H1 (cell line): ENCODE results near the gene ASGR1. TPM values are rescaled to one million over a fixed set of nuclear protein-coding genes. Genes with fewer than 3 reads are reported as not detected.

ENCODE experiments used
- CTCF ChIA-PET: fragments of 300-600 bp; sonication (Branson Sonifier 250); formaldehyde crosslinking; loops from one replicate; lab custom pipeline; 2021; ENCODE audit not compliant: partially characterized antibody; lab: Charles Lee
- POLR2A ChIA-PET: fragments of 300-600 bp; sonication (Branson Sonifier 250); formaldehyde crosslinking; loops from one replicate; lab custom pipeline; 2021; ENCODE audit warnings: inconsistent platforms; ENCODE audit not compliant: partially characterized antibody; lab: Charles Lee
- DNase-seq, 2 experiments: peaks; one replicate each; pipeline versions ENCODE4 v3.0.0 to v3.0.0-alpha.2; 2010 to 2022; ENCODE audit warnings: low spot score in 2 of 2, low read depth in 1 of 2, mixed read lengths in 1 of 2
- FAIRE-seq: peaks from 2 replicates; lab custom pipeline; 2011; peaks lifted over from hg19 to GRCh38; lab: Jason Lieb, UNC
- H2AFZ ChIP-seq: 2 replicates; pipeline ENCODE4 v1.8.1; 2012; ENCODE audit warnings: low read length, inconsistent platforms
- H2AK5ac ChIP-seq: 2 replicates; pipeline ENCODE4 v1.6.1; 2013; ENCODE audit warnings: low read depth, low read length
- H2BK120ac ChIP-seq: replicated peaks from 2 replicates; pipeline ENCODE3; 2013; ENCODE audit warnings: low read depth, low read length, inconsistent platforms
- H2BK12ac ChIP-seq: 2 replicates; pipeline ENCODE4 v1.6.1; 2013; ENCODE audit warnings: low read depth, low read length
- H2BK15ac ChIP-seq: 2 replicates; pipeline ENCODE4 v1.6.1; 2013; ENCODE audit warnings: low read length
- H2BK20ac ChIP-seq: 2 replicates; pipeline ENCODE4 v1.6.1; 2013; ENCODE audit warnings: low read length
- H2BK5ac ChIP-seq: 2 replicates; pipeline ENCODE4 v1.6.1; 2013; ENCODE audit warnings: low read depth, low read length
- H3K14ac ChIP-seq: 2 replicates; pipeline ENCODE4 v1.6.1; 2013; ENCODE audit warnings: inconsistent platforms; ENCODE audit not compliant: insufficient read length
- H3K18ac ChIP-seq: 2 replicates; pipeline ENCODE4 v1.6.1; 2013; ENCODE audit warnings: low read length; ENCODE audit errors: extremely low read depth
- H3K23ac ChIP-seq: 2 replicates; pipeline ENCODE4 v1.6.1; 2013; ENCODE audit warnings: inconsistent platforms; ENCODE audit not compliant: insufficient read length
- H3K23me2 ChIP-seq: 2 replicates; pipeline ENCODE4 v1.6.1; 2013; ENCODE audit warnings: low read depth, low read length
- H3K27ac ChIP-seq: 2 replicates; pipeline ENCODE4 v1.6.1; 2011; ENCODE audit warnings: low read depth, low read length, inconsistent platforms
- H3K27me3 ChIP-seq, 4 experiments: replicated peaks in 1 of 4; 1 replicate in 1 of 4; 2 replicates in 3 of 4; pipeline versions ENCODE4 v1.6.1 to v1.8.1; 2011 to 2013; ENCODE audit warnings: low read length in 3 of 4, mild to moderate bottlenecking in 3 of 4, inconsistent platforms in 2 of 4, mixed read lengths in 2 of 4, moderate library complexity in 1 of 4; ENCODE audit not compliant: control insufficient read depth in 3 of 4, insufficient read depth in 3 of 4; ENCODE audit errors: extremely low read depth in 1 of 4
- H3K36me3 ChIP-seq, 4 experiments: 2 replicates each; pipeline versions ENCODE4 v1.6.1 to v1.8.1; 2011 to 2013; ENCODE audit warnings: mild to moderate bottlenecking in 4 of 4, low read length in 3 of 4, moderate library complexity in 2 of 4, control low read depth in 1 of 4, inconsistent platforms in 1 of 4; ENCODE audit not compliant: insufficient read depth in 4 of 4, control insufficient read depth in 2 of 4
- H3K4ac ChIP-seq: replicated peaks from 2 replicates; pipeline ENCODE3; 2013; ENCODE audit warnings: low read length, low read depth, mixed read lengths, inconsistent platforms; ENCODE audit not compliant: insufficient read length
- H3K4me1 ChIP-seq, 4 experiments: replicated peaks in 1 of 4; 1 replicate in 1 of 4; 2 replicates in 3 of 4; pipeline versions ENCODE4 v1.6.1 to v1.8.1; 2011 to 2013; ENCODE audit warnings: low read length in 3 of 4, inconsistent platforms in 2 of 4, mixed read lengths in 1 of 4; ENCODE audit not compliant: insufficient read depth in 4 of 4, control insufficient read depth in 3 of 4
- H3K4me2 ChIP-seq, 2 experiments: 2 replicates each; pipeline versions ENCODE4 v1.6.1 to v1.8.1; 2011 to 2013; ENCODE audit warnings: low read depth in 2 of 2, low read length in 2 of 2, control low read depth in 1 of 2, inconsistent platforms in 1 of 2, mild to moderate bottlenecking in 1 of 2; ENCODE audit not compliant: insufficient read depth in 1 of 2
- H3K4me3 ChIP-seq, 4 experiments: fragments of 200-600, 300-600 bp in 1 of 4; sonication (generic), shearing (Covaris generic), sonication (Bioruptor Twin) in 1 of 4; 2 replicates each; pipeline versions ENCODE4 v1.5.1 to v1.8.1; 2011 to 2016; ENCODE audit warnings: low read length in 4 of 4, low read depth in 3 of 4, control low read depth in 2 of 4, inconsistent platforms in 2 of 4, mild to moderate bottlenecking in 2 of 4, mixed read lengths in 1 of 4, moderate library complexity in 1 of 4; ENCODE audit not compliant: insufficient read depth in 2 of 4; ENCODE audit errors: extremely low read depth in 1 of 4
- H3K56ac ChIP-seq: replicated peaks from 2 replicates; pipeline ENCODE3; 2013; ENCODE audit warnings: low read depth, mild to moderate bottlenecking, mixed read lengths, low read length, inconsistent platforms; ENCODE audit not compliant: insufficient read length
- H3K79me1 ChIP-seq: 2 replicates; pipeline ENCODE4 v1.6.1; 2013; ENCODE audit warnings: low read depth, low read length, control low read depth
- H3K79me2 ChIP-seq, 2 experiments: 2 replicates each; pipeline versions ENCODE4 v1.6.1 to v1.8.1; 2012 to 2013; ENCODE audit warnings: low read length in 2 of 2, mild to moderate bottlenecking in 2 of 2, inconsistent platforms in 1 of 2; ENCODE audit not compliant: insufficient read depth in 2 of 2, control insufficient read depth in 1 of 2
- H3K9ac ChIP-seq, 4 experiments: replicated peaks in 1 of 4; 1 replicate in 1 of 4; 2 replicates in 3 of 4; pipeline versions ENCODE4 v1.6.1 to v1.8.1; 2011 to 2013; ENCODE audit warnings: low read depth in 3 of 4, low read length in 3 of 4, control low read depth in 2 of 4, mild to moderate bottlenecking in 2 of 4, moderate library complexity in 2 of 4, inconsistent platforms in 1 of 4; ENCODE audit errors: extremely low read depth in 1 of 4
- H3K9me3 ChIP-seq, 2 experiments: 2 replicates each; pipeline versions ENCODE4 v1.6.1 to v1.8.1; 2012 to 2013; ENCODE audit warnings: mild to moderate bottlenecking in 2 of 2, moderate library complexity in 2 of 2, control low read depth in 1 of 2, inconsistent platforms in 1 of 2, low read depth in 1 of 2, low read length in 1 of 2, mixed read lengths in 1 of 2; ENCODE audit not compliant: insufficient read depth in 2 of 2
- H4K20me1 ChIP-seq, 2 experiments: replicated peaks in 1 of 2; 2 replicates each; pipeline versions ENCODE3 to v1.8.1; 2011 to 2013; ENCODE audit warnings: inconsistent platforms in 2 of 2, low read length in 2 of 2, mild to moderate bottlenecking in 1 of 2; ENCODE audit not compliant: insufficient read depth in 2 of 2, control insufficient read depth in 1 of 2
- H4K5ac ChIP-seq: 2 replicates; pipeline ENCODE4 v1.6.1; 2013; ENCODE audit warnings: low read length, low read depth, mixed read lengths, inconsistent platforms; ENCODE audit not compliant: insufficient read length
- H4K8ac ChIP-seq: 2 replicates; pipeline ENCODE4 v1.8.0; 2013; ENCODE audit warnings: mild to moderate bottlenecking, moderate library complexity, low read length, inconsistent platforms; ENCODE audit not compliant: insufficient read depth; ENCODE audit errors: extremely low read depth
- H4K91ac ChIP-seq: replicated peaks from 2 replicates; pipeline ENCODE3; 2013; ENCODE audit warnings: low read length, mixed read lengths, inconsistent platforms; ENCODE audit not compliant: insufficient read length
- CTBP2 ChIP-seq: IDR thresholded peaks from 2 replicates; pipeline ENCODE4 v1.7.0; 2011; ENCODE audit warnings: borderline replicate concordance, mild to moderate bottlenecking, moderate library complexity, mixed read lengths, low read length; ENCODE audit not compliant: insufficient read depth, insufficient read length
- SAP30 ChIP-seq: fragments of 300-600 bp; sonication (generic); IDR thresholded peaks from 2 replicates; pipeline ENCODE4 v1.7.1; 2012; ENCODE audit warnings: low read length, moderate library complexity, mild to moderate bottlenecking, inconsistent platforms; ENCODE audit not compliant: insufficient read depth, insufficient replicate concordance
- WGBS, 2 experiments: shearing (Covaris generic) in 1 of 2; methylation state at CpG; one replicate each; pipeline versions ENCODE4 v1.1.6 to v1.1.7; 2013 to 2015; ENCODE audit warnings: low lambda C conversion rate in 2 of 2, mixed read lengths in 2 of 2, inconsistent platforms in 1 of 2, low coverage in 1 of 2, missing lambda C conversion rate in 1 of 2; ENCODE audit not compliant: insufficient replicate concordance in 2 of 2, insufficient coverage in 1 of 2, insufficient read length in 1 of 2; ENCODE audit errors: extremely low coverage in 1 of 2, missing lambda C conversion rate in 1 of 2; 5-methylcytosine and 5-hydroxymethylcytosine counted together
- polyA plus RNA-seq, 7 experiments: library from polyadenylated mRNA; depleted of rRNA in 3 of 7; stranded (reverse) in 5 of 7; unstranded in 2 of 7; fragments of >200 nt in 5 of 7; fragments of 200-250 nt in 2 of 7; gene quantifications; 1 replicate in 5 of 7; 2 replicates in 1 of 7; 4 replicates in 1 of 7; pipeline versions ENCODE4 v1.2.1 to v1.2.3, GENCODE V29; 2011 to 2013; ENCODE audit warnings: missing spikeins in 2 of 7, mixed read lengths in 2 of 7
- total RNA-seq: library from RNA; stranded (reverse); fragmentation: NEBNext Ultra II Directional; extraction: Animal tissue kit (Norgen Biotek cat#: 25700); gene quantifications from 2 replicates; pipeline ENCODE4 v1.2.1, GENCODE V29; 2021

Gene ASGR1
- total and polyA plus RNA-seq, 2 of the 8 experiments (the other 6 are each of a cell fraction or from before 2014, with no cell fraction given) = 10.8 to 14.5 TPM

DNA sequence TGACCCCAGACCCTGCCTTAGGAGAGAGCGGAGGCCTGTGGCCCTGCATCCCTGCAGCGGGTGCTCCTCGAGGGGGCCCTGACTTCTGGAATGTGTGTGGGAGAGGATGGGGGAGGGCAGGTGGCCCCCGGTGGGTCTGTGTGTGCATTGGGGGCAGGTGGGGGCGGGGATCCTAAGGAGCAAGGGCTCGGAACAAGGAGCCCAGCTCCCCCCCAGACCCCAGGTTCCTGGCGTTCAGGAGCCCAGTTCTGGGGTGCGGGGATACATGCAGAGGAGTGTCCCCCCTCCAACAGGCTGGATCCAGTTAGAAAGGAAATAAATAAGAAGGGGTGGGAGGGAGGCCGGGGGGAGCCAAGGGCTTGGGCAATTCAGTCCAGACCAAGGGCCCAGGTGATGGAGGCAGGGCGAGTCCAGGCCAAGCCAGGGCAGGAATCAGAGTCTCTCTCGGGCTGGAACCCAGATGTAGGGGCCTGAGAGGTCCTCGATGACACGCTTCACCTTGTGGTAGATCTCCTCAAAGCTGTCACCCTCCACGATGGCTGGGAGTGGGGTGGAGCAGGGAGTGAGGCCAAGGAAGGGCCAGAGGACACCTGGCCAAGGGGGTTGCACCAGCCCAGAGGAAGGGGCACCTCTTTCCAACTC is 11.2 kb upstream of the ASGR1 start:
- Histone ChIP-seq H3K23me2 (no peaks in the 10 kb centered on the region), H2AK5ac (no peak overlapping the region), H3K4me1 (no peaks in the 10 kb centered on the region), H3K56ac (no peak overlapping the region), H3K36me3 (peaks cover 11 to 22% (median 13%) of the 10 kb centered on the region in 4 experiments; a peak in 6 of 8 replicates), H3K27ac (no peak overlapping the region), H4K5ac (no peak overlapping the region), H4K91ac (no peak overlapping the region), H3K14ac (no peak overlapping the region), H3K4ac (no peak overlapping the region), H4K20me1 (peaks cover 5 to 14% of the 10 kb centered on the region in 2 experiments), H3K27me3 (no peaks in the 10 kb centered on the region), H2BK12ac (no peak overlapping the region), H2AFZ (no peak overlapping the region), H2BK15ac (no peak overlapping the region), H3K23ac (no peak overlapping the region), H3K4me3 (no peak overlapping the region), H2BK20ac (no peak overlapping the region), H2BK120ac (no peak overlapping the region), H3K9me3 (no peaks in the 10 kb centered on the region), H2BK5ac (no peak overlapping the region), H3K9ac (no peak overlapping the region), H4K8ac (no peak overlapping the region), H3K18ac (no peak overlapping the region), H3K79me2 (no peaks in the 10 kb centered on the region), H3K79me1 (no peaks in the 10 kb centered on the region), H3K4me2 (no peak overlapping the region)
- ChIA-PET POLR2A (interaction anchor here (1.1 to 1.2 kb wide), 4 partner anchors 12 to 30 kb away, joined by 3 to 7 read pairs (median 4); no protein-coding TSS in a partner anchor), CTCF (interaction anchor here (0.6 to 1.5 kb wide), 4 partner anchors 17 to 478 kb away, joined by 3 to 4 read pairs (median 3); no protein-coding TSS in a partner anchor)
- DNase-seq (no peak), FAIRE-seq (no peak)
- no peak for TF ChIP-seq CTBP2
- no peak for TF ChIP-seq SAP30
- 88% methylated on average over 13 of the region's 14 CpGs; no CpG with 5 or more reads in 1 of the 2 experiments for WGBS, 2 experiments
